Measurements from ENCODE around the gene DNAH1. TPM values are rescaled to one million over a fixed set of nuclear protein-coding genes. Genes with fewer than 3 reads are reported as not detected.

Gene DNAH1
- total RNA-seq, 2 experiments from 2014 or later: 5.8 to 14.2 TPM

- Histone ChIP-seq H3K36me3 (ENCODE audit: insufficient read depth, low read length) (peaks cover 8% of the 10 kb centered on the region; the same call in 1 of the 2 replicates), H3K4me3 (ENCODE audit: low read depth, low read length, poor library complexity, severe bottlenecking) (no peak overlapping the region), H3K9me3 (ENCODE audit: low read length) (no peaks in the 10 kb centered on the region), H4K20me1 (ENCODE audit: insufficient read depth, low read length) (no peaks in the 10 kb centered on the region), H3K9me2 (ENCODE audit: insufficient read depth, low read length) (no peaks in the 10 kb centered on the region), H2AFZ (ENCODE audit: low read length) (no peak overlapping the region), H3K4me1 (ENCODE audit: insufficient read depth, low read length, poor library complexity, severe bottlenecking) (peaks cover 10% of the 10 kb centered on the region), H3K4me2 (ENCODE audit: low read length) (no peak overlapping the region), H3K79me2 (ENCODE audit: insufficient read depth, low read depth, low read length) (peaks cover 2% of the 10 kb centered on the region; the same call in 1 of the 2 replicates), H3K27ac (ENCODE audit: low read depth, low read length, poor library complexity, severe bottlenecking) (no peak overlapping the region)
- intact Hi-C loops (cut with micrococcal nuclease; ENCODE audit: unreplicated experiment): no loop called here
- DNase-seq (ENCODE audit: low spot score): no peak
- TF ChIP-seq EZH2phosphoT487 (IDR thresholded peaks at IDR 0.05; ENCODE audit: borderline replicate concordance, low read depth, low read length): no peak
- TF ChIP-seq, protein P1, sequence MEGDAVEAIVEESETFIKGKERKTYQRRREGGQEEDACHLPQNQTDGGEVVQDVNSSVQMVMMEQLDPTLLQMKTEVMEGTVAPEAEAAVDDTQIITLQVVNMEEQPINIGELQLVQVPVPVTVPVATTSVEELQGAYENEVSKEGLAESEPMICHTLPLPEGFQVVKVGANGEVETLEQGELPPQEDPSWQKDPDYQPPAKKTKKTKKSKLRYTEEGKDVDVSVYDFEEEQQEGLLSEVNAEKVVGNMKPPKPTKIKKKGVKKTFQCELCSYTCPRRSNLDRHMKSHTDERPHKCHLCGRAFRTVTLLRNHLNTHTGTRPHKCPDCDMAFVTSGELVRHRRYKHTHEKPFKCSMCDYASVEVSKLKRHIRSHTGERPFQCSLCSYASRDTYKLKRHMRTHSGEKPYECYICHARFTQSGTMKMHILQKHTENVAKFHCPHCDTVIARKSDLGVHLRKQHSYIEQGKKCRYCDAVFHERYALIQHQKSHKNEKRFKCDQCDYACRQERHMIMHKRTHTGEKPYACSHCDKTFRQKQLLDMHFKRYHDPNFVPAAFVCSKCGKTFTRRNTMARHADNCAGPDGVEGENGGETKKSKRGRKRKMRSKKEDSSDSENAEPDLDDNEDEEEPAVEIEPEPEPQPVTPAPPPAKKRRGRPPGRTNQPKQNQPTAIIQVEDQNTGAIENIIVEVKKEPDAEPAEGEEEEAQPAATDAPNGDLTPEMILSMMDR (conservative IDR thresholded peaks at IDR 0.05; ENCODE audit: low read length): no peak
- POLR2A ChIA-PET: interaction anchor here (0.9 kb wide), 1 partner anchor 41 kb away, joined by 3 read pairs; no protein-coding TSS in a partner anchor
- BruUV-seq (replicated peaks): no TSS peak
- CTCF ChIA-PET (ENCODE audit: unreplicated experiment): interaction anchor here (0.8 kb wide), 1 partner anchor 91 kb away, joined by 3 read pairs; no protein-coding TSS in a partner anchor
Measured at GRCh38 chr3:52293491-52294319, 22.4 kb upstream of the DNAH1 start.

DNA sequence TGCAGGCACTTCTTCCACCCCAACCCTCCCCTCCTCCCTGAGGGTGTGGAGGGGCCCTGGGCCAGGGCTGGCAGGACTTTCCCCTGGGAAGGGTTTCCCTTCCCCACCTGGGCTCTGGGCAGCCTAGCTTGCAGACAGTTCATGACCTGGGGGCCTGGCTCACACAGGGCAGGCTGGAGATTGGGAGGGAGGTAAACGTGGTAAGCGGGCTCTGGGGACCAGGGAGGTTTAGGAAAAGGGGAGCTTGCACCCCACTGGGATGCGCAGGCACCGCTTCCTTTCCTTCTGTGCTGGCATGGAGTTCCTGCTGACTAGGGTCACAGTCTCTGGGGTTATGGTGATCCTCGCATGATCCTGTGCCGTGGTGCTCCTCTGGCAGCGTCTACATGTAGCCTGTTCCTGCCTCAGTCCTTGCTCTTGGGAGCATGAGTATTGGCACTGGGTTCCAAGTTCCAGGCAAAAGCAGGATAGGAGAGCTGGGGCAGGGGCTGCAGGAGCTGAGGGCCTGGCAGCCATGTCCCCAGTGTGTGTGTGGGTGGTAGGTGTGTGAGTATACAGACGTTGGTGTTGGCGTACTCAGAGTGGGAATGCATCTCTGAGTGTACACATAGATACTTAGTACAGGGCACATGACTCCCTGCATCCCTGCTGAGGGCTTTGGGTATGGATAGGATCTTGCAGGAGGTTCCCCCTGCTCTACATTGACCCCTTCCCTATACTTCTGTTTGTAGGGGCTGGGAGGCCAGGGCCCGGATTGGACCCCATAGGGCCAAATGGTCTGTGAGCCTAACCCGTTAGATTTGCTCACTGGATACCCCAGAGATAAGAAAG lies 21.6 kb upstream of the DNAH1 start:
- Histone ChIP-seq H3K9me2 (ENCODE audit: insufficient read depth, low read length) (no peaks in the 10 kb centered on the region), H3K9me3 (ENCODE audit: low read length) (no peaks in the 10 kb centered on the region), H3K4me3 (ENCODE audit: low read depth, low read length, poor library complexity, severe bottlenecking) (no peak overlapping the region), H3K4me1 (ENCODE audit: insufficient read depth, low read length, poor library complexity, severe bottlenecking) (peaks cover 5% of the 10 kb centered on the region), H3K27ac (ENCODE audit: low read depth, low read length, poor library complexity, severe bottlenecking) (no peak overlapping the region), H3K4me2 (ENCODE audit: low read length) (no peak overlapping the region), H2AFZ (ENCODE audit: low read length) (no peak overlapping the region), H3K36me3 (ENCODE audit: insufficient read depth, low read length) (peaks cover 8% of the 10 kb centered on the region; the same call in 1 of the 2 replicates), H4K20me1 (ENCODE audit: insufficient read depth, low read length) (no peaks in the 10 kb centered on the region), H3K79me2 (ENCODE audit: insufficient read depth, low read depth, low read length) (no peaks in the 10 kb centered on the region)
- CTCF ChIA-PET (ENCODE audit: unreplicated experiment): no interaction called here
- intact Hi-C loops (cut with micrococcal nuclease; ENCODE audit: unreplicated experiment): no loop called here
- POLR2A ChIA-PET: interaction anchor here (0.9 kb wide), 1 partner anchor 42 kb away, joined by 3 read pairs; no protein-coding TSS in a partner anchor
- no TSS peak for BruUV-seq (replicated peaks)
- TF ChIP-seq, protein P1 (conservative IDR thresholded peaks at IDR 0.05; ENCODE audit: low read length): no peak
- no peak for TF ChIP-seq EZH2phosphoT487 (IDR thresholded peaks at IDR 0.05; ENCODE audit: borderline replicate concordance, low read depth, low read length)
- DNase-seq (ENCODE audit: low spot score): no peak
